GM12892 (cell line): ENCODE measurements around the gene CYB5R3.
A peak's percentile ranks its signal among the peaks of the same experiment; 100 is the strongest.

ENCODE experiments used
- POLR2A ChIP-seq: IDR thresholded peaks from 2 replicates; pipeline ENCODE4 v1.6.1; 2011; ENCODE audit warnings: low read depth, low read length, control low read depth
- POLR2AphosphoS5 ChIP-seq: IDR thresholded peaks from 2 replicates; pipeline ENCODE4 v1.6.1; 2011; ENCODE audit warnings: low read depth, low read length, control low read depth
- TAF1 ChIP-seq: IDR thresholded peaks from 2 replicates; pipeline ENCODE4 v1.6.1; 2011; ENCODE audit warnings: low read depth, mild to moderate bottlenecking, control low read depth, low read length, borderline replicate concordance

- peak; percentile 51; the same call in 1 of the 2 replicates for TF ChIP-seq POLR2A
- no peak for TF ChIP-seq POLR2AphosphoS5
- no peak for TF ChIP-seq TAF1
Observed at GRCh38 chr22:42661985-42662831, 13.0 kb upstream of the CYB5R3 start.
